Esophagus muscularis mucosa (tissue), 4 donors: ENCODE data around the gene NTRK3.

Source experiments
- EP300 ChIP-seq: sonication (generic); formaldehyde crosslinking; IDR thresholded peaks from one replicate; pipeline ENCODE4 v1.6.1; 2017; ENCODE audit warnings: antibody characterized with exemption
- POLR2A ChIP-seq: fragments of 450-650 bp; IDR thresholded peaks from one replicate; pipeline ENCODE4 v1.6.1; 2017; ENCODE audit warnings: antibody characterized with exemption, moderate library complexity, mild to moderate bottlenecking, low read depth
- POLR2AphosphoS5 ChIP-seq, 2 donors: sonication (generic); formaldehyde crosslinking; IDR thresholded peaks; one replicate each; pipeline ENCODE4 v1.6.1; 2017; ENCODE audit warnings: antibody characterized with exemption in 2 of 2
- TF ChIP-seq, protein P1 (sequence below), 3 experiments: fragments of 200-600 bp in 2 of 3; fragments of 450-650 bp in 1 of 3; sonication (generic) in 2 of 3; IDR thresholded peaks; one replicate each; pipeline ENCODE4 v1.5.1; 2017 to 2019; ENCODE audit warnings: antibody characterized with exemption in 3 of 3, mild to moderate bottlenecking in 2 of 3, moderate library complexity in 1 of 3

DNA sequence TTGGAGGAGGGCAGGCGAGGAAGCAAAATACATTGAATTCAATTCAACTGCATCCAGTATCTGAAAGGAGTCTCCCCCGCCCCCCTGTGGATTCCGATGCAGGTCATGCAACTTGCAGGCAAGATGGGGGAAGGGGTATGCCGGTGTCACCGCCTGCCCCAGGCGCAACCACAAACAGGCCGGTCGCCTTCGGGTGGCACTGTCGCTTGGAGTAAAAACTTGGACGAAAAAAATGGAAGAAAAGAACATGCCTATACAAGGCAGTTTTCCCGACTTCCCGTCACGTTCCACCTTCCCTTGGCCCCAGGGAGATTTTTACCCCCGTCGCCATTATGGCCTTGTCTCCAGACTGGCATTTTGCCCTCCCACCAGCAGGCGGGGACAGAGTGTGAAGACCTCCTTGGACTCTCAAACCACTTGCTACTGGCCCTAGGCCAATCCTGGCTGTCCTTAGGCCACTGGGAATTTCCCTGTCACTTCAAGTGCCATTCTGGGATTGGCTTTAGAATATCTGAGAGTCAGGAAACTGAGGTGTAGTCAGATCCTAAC is 1.6 kb upstream of the NTRK3 start:
- TF ChIP-seq, protein P1, sequence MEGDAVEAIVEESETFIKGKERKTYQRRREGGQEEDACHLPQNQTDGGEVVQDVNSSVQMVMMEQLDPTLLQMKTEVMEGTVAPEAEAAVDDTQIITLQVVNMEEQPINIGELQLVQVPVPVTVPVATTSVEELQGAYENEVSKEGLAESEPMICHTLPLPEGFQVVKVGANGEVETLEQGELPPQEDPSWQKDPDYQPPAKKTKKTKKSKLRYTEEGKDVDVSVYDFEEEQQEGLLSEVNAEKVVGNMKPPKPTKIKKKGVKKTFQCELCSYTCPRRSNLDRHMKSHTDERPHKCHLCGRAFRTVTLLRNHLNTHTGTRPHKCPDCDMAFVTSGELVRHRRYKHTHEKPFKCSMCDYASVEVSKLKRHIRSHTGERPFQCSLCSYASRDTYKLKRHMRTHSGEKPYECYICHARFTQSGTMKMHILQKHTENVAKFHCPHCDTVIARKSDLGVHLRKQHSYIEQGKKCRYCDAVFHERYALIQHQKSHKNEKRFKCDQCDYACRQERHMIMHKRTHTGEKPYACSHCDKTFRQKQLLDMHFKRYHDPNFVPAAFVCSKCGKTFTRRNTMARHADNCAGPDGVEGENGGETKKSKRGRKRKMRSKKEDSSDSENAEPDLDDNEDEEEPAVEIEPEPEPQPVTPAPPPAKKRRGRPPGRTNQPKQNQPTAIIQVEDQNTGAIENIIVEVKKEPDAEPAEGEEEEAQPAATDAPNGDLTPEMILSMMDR (IDR thresholded peaks at IDR 0.05), result peak in 1 of 3 experiments; percentile 5
- TF ChIP-seq POLR2A (no peak), POLR2AphosphoS5 (IDR thresholded peaks at IDR 0.05) (no peak), EP300 (no peak)
